Activated CD8-positive, alpha-beta memory T cell treated with anti-CD3 and anti-CD28 coated beads, Interleukin-2, amount 50 U/mL, for 1 hour (primary cell): ENCODE measurements around the gene ZNF683.
"Not testable (repeated sequence)": the region's sequence is repeated elsewhere in the genome, so short reads cannot be mapped to it uniquely, and the experiment has no call there.

Experiments
- DNase-seq: peaks from one replicate; pipeline ENCODE4 v3.0.0-alpha.2; 2020; ENCODE audit errors: extremely low read depth

Gene ZNF683

DNA sequence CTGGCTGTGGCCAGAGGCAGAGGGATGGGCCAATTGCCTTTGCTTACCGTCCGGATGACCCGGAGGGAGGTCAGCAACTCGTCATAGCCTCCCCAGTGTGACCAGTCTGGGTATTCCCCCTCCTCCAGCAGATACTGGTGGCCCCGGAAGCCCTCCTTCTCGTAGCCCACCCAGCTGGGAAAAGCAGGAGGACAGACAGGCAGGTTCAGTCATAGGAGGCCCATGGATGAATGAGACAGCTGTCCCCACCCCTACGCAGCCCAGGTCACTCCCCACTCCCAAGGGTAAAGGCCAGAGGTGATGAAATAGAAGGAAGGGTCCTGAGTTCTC lies 35.4 kb downstream of the ZNF683 start:
- DNase-seq, result no peak

GRCh38 chr1:26336477-26337205 lies 35.9 kb downstream of the ZNF683 start:
- DNase-seq, result peak; percentile 50

DNA sequence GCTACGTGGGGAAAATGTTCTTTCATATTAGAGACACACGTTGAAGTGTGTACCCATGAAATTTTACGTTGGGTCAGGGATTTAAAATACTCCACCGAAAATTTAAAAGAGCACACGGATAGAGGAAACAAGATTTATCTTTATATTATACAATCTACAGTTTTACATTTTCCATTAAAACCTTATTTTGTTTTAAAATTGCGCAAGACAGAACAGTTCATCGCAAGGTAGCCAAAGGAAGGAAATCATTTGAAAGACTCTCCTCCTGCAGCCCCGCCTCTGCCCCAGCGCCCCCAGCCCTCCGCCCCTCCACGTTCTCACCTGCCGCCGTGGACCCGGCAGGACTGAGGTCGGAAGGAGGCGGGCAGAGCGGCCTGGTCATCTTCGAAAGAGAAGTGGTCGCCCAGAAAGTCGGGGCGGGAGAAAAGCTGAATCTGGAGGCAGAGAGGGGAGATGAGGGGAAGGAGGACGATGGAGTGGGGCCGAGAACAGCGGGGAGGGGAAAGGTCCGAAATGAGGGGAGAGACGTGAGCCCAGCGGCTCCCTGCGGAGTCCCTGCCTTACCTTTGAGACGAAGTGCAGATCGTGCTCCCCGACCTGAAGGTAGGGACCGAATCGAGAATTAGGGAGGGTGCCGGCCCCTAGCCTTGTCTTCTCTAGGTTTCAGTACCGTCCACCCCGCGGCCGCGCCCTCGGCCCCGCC lies 36.6 kb downstream of the ZNF683 start:
- DNase-seq, result no peak

DNA sequence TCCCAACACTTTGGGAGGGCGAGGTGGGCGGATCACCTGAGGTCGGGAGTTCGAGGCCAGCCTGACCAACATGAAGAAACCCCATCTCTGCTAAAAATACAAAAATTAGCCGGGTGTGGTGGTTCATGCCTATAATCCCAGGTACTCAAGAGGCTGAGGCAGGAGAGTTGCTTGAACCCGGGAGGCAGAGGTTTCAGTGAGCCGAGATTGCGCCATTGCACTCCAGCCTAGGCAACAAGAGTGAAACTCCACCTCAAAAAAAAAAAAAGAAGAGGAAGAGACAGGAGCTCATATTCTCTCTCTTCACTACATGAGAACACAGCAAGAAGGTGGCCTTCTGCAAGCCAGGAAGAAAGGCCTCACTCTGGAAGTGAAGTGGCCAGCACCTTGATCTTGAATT lies 39.2 kb downstream of the ZNF683 start:
- DNase-seq, result not testable (repeated sequence)

DNA sequence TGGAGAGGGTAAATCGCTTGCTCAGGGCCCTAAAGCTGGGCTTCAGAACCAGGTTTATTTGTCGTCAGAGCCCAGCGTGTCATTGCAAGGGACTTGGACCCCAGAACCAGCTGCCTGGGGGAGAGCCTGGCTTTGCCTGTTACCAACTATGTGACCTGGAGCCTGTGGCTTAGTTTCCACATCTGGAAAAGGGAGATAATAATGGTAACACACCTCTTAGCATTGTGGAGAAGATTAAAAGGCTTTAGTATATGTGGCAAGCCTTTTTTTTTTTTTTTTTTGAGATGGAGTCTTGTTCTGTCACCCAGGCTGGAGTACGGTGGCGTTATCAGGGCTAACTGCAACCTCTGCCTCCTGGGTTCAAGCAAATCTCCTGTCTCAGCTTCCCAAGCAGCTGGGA lies 42.3 kb downstream of the ZNF683 start:
- DNase-seq, result no peak

- not testable (repeated sequence) for DNase-seq
These were observed 43.2 kb downstream of the ZNF683 start for GRCh38 chr1:26329380-26329779.

- no peak for DNase-seq
These were observed 44.0 kb downstream of the ZNF683 start for GRCh38 chr1:26328597-26328996.

GRCh38 chr1:26327956-26328362 lies 44.6 kb downstream of the ZNF683 start:
- no peak for DNase-seq

DNA sequence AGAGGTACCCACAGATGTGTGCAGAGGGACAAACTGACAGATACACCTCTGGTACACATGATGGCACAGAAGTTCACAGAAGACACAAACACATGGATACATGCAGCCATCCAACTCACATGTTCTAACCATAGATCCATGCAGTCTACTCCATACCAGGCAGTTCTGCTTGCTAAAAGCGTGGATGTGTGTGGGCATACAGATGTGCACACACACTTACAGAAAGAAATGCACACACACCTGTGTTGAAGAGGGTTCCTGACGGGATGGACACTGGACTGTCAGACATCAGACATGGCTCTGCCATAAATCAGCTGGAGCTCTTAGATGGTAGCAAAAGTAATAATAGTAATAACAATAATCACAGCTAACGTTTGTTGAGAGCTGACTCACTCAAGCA lies 48.0 kb downstream of the ZNF683 start:
- DNase-seq, result no peak

DNA sequence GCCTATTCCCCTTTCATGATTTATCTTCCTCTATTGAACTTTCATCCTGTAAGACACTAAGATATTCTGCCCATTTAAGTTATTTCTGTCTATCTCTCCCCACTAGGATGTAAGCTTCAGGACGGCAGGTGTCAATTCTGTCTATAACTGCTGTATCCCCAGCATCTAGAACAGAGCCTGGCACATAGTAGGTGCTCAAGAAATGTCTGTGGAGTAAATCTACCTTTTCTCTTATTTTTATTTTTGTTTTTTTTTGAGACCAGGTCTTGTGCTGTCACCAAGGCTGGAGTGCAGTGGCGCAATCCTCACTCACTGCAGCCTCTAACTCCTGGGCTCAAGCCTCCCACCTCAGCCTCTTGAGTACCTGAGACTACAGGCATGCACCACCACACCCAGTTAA lies 49.2 kb downstream of the ZNF683 start:
- no peak for DNase-seq

- DNase-seq, result no peak
These were observed 50.6 kb downstream of the ZNF683 start for GRCh38 chr1:26322042-26322331.

GRCh38 chr1:26321315-26322041 lies 51.1 kb downstream of the ZNF683 start:
- DNase-seq, result peak; percentile 88

GRCh38 chr1:26320896-26321295 lies 51.7 kb downstream of the ZNF683 start:
- no peak for DNase-seq

DNA sequence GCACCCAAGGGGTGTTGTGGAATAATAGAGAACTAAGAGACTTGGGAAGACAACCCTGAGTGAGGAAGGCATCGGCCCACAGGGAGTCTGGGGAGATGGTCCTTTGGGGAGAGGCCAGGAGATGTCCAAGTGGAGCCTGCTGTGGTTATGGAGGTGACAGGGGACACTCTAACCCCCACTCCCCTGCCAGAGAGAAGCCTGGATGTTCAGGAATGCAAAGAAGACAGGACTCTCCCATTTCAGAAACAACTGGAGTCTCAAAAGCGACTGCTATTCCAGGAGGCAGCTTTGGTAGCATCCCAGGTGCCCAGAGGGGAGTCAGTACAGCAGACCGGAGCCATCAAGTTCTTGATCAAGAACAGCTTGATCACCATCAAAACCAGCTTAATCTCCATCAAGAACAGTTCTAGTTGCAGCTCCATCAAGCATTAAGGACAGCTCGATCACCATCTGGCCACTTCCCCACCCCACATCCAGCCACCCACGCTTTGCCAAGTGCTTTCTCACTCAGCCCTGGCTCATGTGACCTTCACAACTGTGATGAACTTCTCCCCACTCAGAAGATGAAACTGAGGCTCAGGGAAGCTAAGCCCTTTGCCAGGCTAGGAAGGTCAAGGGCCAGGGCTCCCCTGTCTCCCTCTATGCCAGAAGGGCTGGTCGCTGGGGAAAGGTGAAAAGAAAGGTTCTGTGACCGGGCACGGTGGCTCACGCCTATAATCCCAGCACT lies 54.0 kb downstream of the ZNF683 start:
- DNase-seq, result no peak

DNA sequence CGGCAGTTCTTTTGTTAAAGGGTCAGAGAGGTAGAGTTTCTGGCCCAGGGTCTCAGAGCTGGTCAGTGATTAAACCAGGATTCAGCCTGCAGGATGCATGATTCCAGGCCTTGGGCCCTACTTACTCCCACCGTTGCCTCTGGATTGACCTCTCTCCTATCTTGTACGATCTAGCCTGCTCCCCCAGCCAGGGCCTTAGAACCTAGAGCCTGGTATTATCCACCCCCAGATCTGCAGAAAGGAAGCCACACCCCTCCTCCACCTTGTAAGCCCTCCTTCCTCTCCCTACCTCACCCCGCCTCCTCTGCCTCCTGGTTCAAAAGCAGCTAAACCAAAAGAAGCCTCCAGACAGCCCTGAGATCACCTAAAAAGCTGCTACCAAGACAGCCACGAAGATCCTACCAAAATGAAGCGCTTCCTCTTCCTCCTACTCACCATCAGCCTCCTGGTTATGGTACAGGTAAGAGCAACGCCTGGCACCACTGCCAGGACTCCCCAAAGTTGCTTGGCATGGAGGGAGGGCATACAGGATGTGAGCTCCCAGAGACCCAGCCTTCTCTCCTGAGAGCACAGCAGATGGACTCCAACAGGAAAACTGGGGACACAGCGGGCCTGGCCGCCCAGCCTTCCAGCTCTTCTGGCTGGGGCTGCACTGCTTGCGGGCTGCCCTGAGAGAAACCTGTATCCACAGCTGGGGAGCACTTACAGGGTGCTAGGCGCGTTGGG lies 54.8 kb downstream of the ZNF683 start, which contains the start of gene CD52:
Gene CD52 (plus strand): TSS at position 347 of the 726 bp plus-strand sequence. CDS start 60 bp downstream, at position 407.
- peak; percentile 71 for DNase-seq

DNA sequence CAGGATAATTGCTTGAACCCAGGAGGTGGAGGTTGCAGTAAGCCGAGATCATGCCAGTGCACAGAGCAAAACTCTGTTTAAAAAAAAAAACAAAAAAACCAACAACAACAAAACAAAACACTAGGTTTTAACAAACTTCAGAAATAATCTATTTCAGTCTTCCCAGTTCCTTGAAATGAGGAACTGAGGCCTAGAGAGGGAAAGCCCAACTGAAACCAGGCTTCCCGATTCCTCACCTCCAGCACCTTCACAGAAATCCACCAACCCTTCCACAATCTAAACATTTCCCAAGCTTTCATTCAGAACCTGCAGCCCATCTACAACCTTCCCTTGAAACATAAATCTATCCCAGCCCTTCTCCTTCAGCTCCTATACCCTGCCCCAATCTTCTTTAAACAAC lies 55.4 kb downstream of the ZNF683 start:
- no peak for DNase-seq

DNA sequence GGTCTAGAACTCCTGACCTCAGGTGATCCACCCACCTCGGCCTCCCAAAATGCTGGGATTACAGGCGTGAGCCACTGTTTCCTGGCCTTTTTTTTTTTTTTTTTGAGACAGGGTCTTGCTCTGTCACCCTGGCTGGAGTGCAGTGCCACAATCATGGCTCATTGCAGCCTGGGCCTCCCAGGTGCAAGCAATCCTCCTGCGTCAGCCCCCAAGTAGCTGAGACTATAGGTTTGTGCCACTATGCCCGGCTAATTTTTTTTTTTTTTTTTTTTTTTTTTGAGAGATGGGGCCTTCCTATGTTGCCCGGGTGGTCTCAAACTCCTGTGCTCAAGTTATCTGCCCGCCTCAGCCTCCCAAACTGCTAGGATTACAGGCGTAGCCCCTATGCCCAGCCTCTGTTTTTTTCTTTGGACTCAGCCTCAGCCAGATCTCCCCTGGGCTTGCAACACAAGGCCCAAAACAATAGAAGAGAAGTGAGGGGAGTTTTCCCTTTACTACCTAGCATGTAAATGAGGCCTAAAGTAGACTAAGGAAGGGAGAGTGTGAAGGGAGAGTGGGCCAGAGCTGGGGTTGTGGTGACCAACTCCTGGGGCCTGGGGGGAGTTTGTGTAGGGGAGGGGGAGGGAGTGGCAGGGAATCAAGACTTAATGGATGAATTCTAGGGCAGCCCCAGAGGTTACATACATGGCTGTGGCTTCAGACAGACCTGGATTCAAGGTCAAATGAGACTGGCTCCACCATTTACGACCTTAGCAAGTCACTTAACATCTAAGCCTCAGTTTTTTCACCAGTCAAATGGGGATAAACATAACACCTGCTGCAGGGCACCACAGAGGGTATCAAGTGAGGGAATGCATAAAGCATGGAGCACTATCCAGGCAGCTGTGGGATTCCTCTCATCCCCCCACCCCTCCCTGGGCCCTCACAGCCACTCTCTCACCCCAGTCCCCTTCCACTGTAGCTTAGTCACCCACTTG lies 56.4 kb downstream of the ZNF683 start:
- no peak for DNase-seq

GRCh38 chr1:26314501-26314900 lies 58.0 kb downstream of the ZNF683 start:
- DNase-seq, result no peak
